GM12872 (cell line): ENCODE measurements around the gene GNB5.

Experiments used
- CTCF ChIP-seq: IDR thresholded peaks from 3 replicates; pipeline ENCODE4 v1.5.1; 2011; ENCODE audit warnings: low read depth, mild to moderate bottlenecking, low read length, moderate library complexity; ENCODE audit not compliant: insufficient read depth

The GNB5 gene

GRCh38 chr15:52121006-52121405, 70.2 kb downstream of the GNB5 start:
- no peak for TF ChIP-seq CTCF

GRCh38 chr15:52120488-52120887, 70.7 kb downstream of the GNB5 start:
- TF ChIP-seq CTCF: no peak

DNA sequence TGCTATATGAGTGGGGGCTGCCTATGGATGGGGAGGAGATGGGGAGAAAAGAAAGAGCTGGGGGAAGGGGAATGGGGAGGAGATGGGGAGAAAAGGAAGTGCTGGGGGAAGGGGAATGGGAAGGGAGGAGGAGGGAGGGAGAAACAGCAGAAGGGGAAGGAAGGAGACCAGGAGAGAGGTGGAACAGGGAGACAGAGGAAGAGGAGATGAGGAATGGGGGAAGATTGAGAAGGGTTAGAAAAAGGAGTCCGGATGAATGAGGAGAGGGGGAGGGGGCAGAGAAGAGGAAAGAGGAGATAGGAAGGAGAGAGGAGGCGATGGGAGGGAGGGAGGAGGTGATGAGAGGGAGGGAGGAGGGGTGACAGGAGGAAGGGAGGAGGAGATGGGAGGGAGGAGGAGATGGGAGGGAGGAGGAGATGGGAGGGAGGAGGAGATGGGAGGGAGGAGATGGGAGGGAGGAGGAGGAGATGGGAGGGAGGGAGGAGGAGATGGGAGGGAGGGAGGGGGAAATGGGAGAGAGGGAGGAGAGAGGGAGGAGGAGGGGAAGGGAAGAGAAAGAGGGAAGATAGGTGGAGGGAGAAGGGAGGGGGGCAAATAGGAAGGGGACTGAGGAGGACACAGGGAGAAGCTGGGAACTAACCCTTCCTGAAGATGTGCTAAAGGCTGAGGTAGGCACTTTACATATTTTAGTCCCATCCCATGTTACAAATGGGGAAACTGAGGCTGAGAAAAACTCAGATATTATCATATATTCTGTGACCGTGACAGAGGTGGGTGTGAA, 72.0 kb downstream of the GNB5 start:
- TF ChIP-seq CTCF: no peak

DNA sequence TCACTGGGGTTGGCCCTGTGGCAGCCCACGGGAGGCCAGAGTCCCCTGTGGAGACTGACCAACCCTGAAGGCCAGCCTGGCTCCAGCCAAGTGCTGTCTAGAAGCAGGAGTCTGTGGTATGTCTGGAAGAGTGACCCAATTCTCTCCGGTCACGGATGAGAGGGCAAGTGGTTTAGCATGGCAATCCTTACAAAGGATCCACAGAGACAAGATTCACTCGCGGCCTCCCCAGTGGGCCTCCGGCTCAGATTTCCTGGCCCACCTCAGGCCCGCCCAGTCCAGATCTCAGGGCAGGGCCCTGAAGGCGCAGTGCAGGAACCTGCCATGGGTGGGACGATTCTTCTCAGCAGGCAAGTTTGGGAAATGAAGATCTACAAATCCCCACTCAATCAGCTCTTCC, 73.6 kb downstream of the GNB5 start:
- TF ChIP-seq CTCF: no peak

DNA sequence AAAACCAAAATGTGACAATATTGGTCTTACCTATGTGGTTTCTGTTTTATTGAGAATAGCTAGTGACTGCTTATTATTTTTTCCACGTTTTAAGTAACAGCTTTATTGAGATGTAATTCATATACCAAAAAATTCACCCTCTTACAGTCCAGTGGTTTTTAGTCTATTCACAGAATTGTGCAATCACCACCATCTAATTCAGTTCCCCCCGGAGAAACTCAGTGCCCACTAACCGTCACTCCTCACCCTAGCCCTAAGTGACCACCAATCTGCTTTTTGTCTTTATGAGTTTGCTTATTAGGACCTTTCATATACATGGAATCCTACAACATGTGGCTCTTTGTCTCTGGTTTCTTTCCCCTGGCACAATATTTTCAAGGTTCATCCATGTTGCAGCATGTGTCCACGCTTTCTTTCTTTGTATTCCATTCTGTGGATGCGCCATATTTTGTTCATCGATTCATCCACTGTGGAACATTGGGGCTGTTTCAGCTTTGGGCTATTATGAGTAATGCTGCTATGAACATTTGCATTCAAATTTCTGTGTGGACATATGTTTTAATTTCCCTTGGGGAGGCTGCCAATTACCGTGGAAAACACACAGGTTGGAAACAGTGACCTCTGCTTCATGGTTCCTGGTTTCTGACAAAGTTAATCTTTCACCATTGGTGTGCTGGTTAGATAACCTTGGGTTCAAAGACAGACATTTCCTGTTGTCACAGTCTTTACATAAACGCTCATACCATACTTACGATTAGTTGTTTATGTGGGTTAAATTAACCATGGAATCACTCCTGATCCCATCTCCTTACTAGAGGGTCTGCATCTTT, 75.4 kb downstream of the GNB5 start:
- TF ChIP-seq CTCF: no peak

- TF ChIP-seq CTCF: no peak
These were observed 76.7 kb downstream of the GNB5 start for GRCh38 chr15:52114261-52115055.

DNA sequence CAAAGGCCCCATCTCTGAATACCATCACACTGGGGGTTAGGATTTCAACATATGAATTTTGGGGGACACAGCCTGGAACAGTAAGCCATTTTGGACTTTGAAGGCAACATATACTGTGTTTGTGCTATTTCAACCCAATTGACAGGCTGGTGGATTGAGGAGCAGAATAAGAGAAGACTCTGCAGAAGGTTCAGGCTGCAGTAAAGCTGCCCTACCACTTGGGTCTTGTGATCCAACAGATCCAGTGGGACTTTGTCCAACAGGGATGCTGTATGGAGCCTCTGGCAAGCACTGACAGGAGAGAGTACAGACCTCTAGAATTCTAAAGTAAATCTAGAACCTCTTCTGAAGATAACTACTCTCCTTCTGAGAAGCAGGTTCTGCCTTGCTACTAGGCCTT, 77.5 kb downstream of the GNB5 start:
- peak; percentile 35; the same call in 1 of the 3 replicates for TF ChIP-seq CTCF
